ENCODE measurements around the gene ACP2.
"Not testable (repeated sequence)": the region's sequence is repeated elsewhere in the genome, so short reads cannot be mapped to it uniquely, and the experiment has no call there.

Gene ACP2

GRCh38 chr11:47202576-47202975, 46.0 kb downstream of the ACP2 start:
- TF ChIP-seq ZFX (IDR thresholded peaks at IDR 0.05; ENCODE audit: borderline replicate concordance) (no peak), CTCF (IDR thresholded peaks at IDR 0.05) (no peak)
- H3K27ac ChIP-seq: no peak overlapping the region

GRCh38 chr11:47201015-47201414, 47.6 kb downstream of the ACP2 start:
- TF ChIP-seq ZFX (IDR thresholded peaks at IDR 0.05; ENCODE audit: borderline replicate concordance): no peak
- no peak for TF ChIP-seq CTCF (IDR thresholded peaks at IDR 0.05)
- no peak overlapping the region for H3K27ac ChIP-seq

GRCh38 chr11:47198161-47198560, 50.5 kb downstream of the ACP2 start:
- H3K27ac ChIP-seq: not testable (repeated sequence)

- no peak overlapping the region for H3K27ac ChIP-seq
- TF ChIP-seq CTCF (IDR thresholded peaks at IDR 0.05) (no peak), ZFX (IDR thresholded peaks at IDR 0.05; ENCODE audit: borderline replicate concordance) (no peak)
Observed at GRCh38 chr11:47192111-47192510, 56.5 kb downstream of the ACP2 start.

- H3K27ac ChIP-seq: not testable (repeated sequence)
Observed at GRCh38 chr11:47191137-47191536, 57.5 kb downstream of the ACP2 start.

Data from 22Rv1 (cell line).